ENCODE results near the gene BCL11B. TPM values are rescaled to one million over a fixed set of nuclear protein-coding genes. Genes with fewer than 3 reads are reported as not detected.
A peak's percentile ranks its signal among the peaks of the same experiment; 100 is the strongest.

Gene BCL11B
- total and polyA plus RNA-seq, 9 of the 15 experiments (the other 6 are each of a cell fraction or from before 2014, with no cell fraction given): 0.09 TPM; not detected in 8

DNA sequence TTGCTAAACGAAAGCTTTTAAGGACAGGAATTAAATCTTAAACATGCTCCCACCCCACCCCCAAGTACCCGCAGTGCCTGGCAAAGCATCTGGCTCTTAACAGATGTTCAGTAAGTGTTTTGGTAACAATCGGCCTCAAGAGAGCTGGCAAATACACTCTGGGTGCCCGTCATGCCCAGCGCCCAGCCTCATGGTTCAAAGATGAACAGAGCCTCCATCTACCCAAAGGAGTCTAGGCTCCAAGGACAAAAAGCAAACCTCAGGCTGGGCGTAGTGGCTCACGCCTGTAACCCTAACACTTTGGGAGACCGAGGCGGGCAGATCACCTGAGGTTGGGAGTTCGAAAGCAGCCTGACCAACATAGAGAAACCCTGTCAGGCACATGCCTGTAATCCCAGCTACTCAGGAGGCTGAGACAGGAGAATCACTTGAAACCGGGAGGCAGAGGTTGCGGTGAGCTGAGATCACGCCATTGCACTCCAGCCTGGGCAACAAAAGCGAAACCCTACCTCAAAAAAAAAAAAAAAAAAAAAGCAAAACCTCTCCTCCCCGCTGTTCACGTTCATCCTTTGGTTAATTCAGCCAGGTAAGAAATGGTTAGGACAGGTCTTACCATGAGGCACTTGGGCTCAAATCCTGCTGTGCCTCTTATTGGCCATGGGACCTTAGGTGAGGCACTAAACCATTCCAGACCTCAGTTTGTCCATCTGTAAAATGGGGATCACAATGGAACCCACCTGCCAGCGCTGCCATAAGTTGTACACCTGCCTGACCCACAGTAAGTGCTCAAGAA lies 151.3 kb downstream of the BCL11B start:
- BruUV-seq (replicated peaks): no TSS peak
- no peak overlapping the region for H2AFZ ChIP-seq (ENCODE audit: low read depth, low read length)
- H3K79me2 ChIP-seq (ENCODE audit: control insufficient read depth, insufficient read depth, low read length): no peaks in the 10 kb centered on the region
- ATAC-seq (no peak), FAIRE-seq (no peak), DNase-seq (ENCODE audit: extremely low read depth in 1 of 4, low spot score in 3 of 4) (no peak)
- H3K9ac ChIP-seq (ENCODE audit: insufficient read depth in 1 of 2, low read depth in 2 of 2, low read length in 2 of 2): no peak overlapping the region
- ChIA-PET CTCF (ENCODE audit: low intra/inter-chr PET ratio) (no interaction called here), POLR2A (no interaction called here)
- H3K4me2 ChIP-seq (ENCODE audit: insufficient read depth, low read length): no peak overlapping the region
- WGBS (ENCODE audit: insufficient coverage, low coverage, missing lambda C conversion rate): 0% methylated on average over 11 of the region's 17 CpGs
- H3K27me3 ChIP-seq (ENCODE audit: control insufficient read depth in 2 of 2, insufficient read depth in 2 of 2, low read length in 2 of 2): peaks cover 0 to 5% of the 10 kb centered on the region in 2 experiments; a peak in 3 of 5 replicates
- no peaks in the 10 kb centered on the region for H3K9me3 ChIP-seq (replicated peaks; ENCODE audit: control insufficient read depth, insufficient read depth, low read depth, low read length)
- no peaks in the 10 kb centered on the region for H4K20me1 ChIP-seq (replicated peaks; ENCODE audit: control insufficient read depth, insufficient read depth, low read length)
- no peak for TF ChIP-seq ZC3H4 (CRISPR knock-in tag; IDR thresholded peaks at IDR 0.05; ENCODE audit: borderline replicate concordance)
- no peak for TF ChIP-seq CEBPB (tag; IDR thresholded peaks at IDR 0.05)
- TF ChIP-seq SREBF1 (IDR thresholded peaks at IDR 0.05; ENCODE audit: borderline replicate concordance, low read depth, low read length): no peak
- TF ChIP-seq, protein P1, sequence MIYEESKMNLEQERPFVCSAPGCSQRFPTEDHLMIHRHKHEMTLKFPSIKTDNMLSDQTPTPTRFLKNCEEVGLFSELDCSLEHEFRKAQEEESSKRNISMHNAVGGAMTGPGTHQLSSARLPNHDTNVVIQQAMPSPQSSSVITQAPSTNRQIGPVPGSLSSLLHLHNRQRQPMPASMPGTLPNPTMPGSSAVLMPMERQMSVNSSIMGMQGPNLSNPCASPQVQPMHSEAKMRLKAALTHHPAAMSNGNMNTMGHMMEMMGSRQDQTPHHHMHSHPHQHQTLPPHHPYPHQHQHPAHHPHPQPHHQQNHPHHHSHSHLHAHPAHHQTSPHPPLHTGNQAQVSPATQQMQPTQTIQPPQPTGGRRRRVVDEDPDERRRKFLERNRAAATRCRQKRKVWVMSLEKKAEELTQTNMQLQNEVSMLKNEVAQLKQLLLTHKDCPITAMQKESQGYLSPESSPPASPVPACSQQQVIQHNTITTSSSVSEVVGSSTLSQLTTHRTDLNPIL (CRISPR knock-in tag; IDR thresholded peaks at IDR 0.05): no peak
- TF ChIP-seq RBM25 (IDR thresholded peaks at IDR 0.05; ENCODE audit: low read depth, low read length, severe bottlenecking): peak; percentile 49
- TF ChIP-seq, protein P2, sequence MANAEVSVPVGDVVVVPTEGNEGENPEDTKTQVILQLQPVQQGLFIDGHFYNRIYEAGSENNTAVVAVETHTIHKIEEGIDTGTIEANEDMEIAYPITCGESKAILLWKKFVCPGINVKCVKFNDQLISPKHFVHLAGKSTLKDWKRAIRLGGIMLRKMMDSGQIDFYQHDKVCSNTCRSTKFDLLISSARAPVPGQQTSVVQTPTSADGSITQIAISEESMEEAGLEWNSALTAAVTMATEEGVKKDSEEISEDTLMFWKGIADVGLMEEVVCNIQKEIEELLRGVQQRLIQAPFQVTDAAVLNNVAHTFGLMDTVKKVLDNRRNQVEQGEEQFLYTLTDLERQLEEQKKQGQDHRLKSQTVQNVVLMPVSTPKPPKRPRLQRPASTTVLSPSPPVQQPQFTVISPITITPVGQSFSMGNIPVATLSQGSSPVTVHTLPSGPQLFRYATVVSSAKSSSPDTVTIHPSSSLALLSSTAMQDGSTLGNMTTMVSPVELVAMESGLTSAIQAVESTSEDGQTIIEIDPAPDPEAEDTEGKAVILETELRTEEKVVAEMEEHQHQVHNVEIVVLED (CRISPR knock-in tag; IDR thresholded peaks at IDR 0.05): no peak
- TF ChIP-seq LEF1 (IDR thresholded peaks at IDR 0.05): no peak
- no peaks in the 10 kb centered on the region for H3K9me1 ChIP-seq (ENCODE audit: control insufficient read depth, insufficient read depth, low read length)
- no peaks in the 10 kb centered on the region for H3K36me3 ChIP-seq (ENCODE audit: control insufficient read depth, insufficient read depth, low read length)
- intact Hi-C loops (cut with micrococcal nuclease): no loop called here
- no peak overlapping the region for H3K4me3 ChIP-seq
- in situ Hi-C loops (cut with MboI): no loop called here
- H3K27ac ChIP-seq (ENCODE audit: extremely low read depth, low read depth, low read length): no peak overlapping the region
- no peaks in the 10 kb centered on the region for H3K4me1 ChIP-seq (replicated peaks in 1 of 2; ENCODE audit: control insufficient read depth in 2 of 2, insufficient read depth in 2 of 2, low read length in 2 of 2)
